HFFc6 (cell line): Measurements from ENCODE around the gene NIPAL3. TPM values are rescaled to one million over a fixed set of nuclear protein-coding genes. Genes with fewer than 3 reads are reported as not detected.

Experiments used
- DNase-seq: peaks from one replicate; pipeline ENCODE4 v3.0.0-alpha.2; 2018
- H3K27ac Mint-ChIP-seq: 2 replicates; pipeline ENCODE4 v1.8.0; 2020; ENCODE audit warnings: mild to moderate bottlenecking, mixed read lengths
- H3K27me3 Mint-ChIP-seq: 2 replicates; pipeline ENCODE4 v1.8.0; 2021; ENCODE audit warnings: mild to moderate bottlenecking, moderate library complexity, mixed read lengths; ENCODE audit not compliant: insufficient read depth
- H3K36me3 Mint-ChIP-seq: 2 replicates; pipeline ENCODE4 v1.8.0; 2021; ENCODE audit warnings: low read depth, mixed read lengths
- H3K4me1 Mint-ChIP-seq: 2 replicates; pipeline ENCODE4 v1.8.0; 2020; ENCODE audit warnings: low read depth, mixed read lengths
- H3K4me3 Mint-ChIP-seq: 2 replicates; pipeline ENCODE4 v1.8.0; 2020; ENCODE audit warnings: mild to moderate bottlenecking, moderate library complexity, mixed read lengths
- H3K9me3 Mint-ChIP-seq: 2 replicates; pipeline ENCODE4 v1.8.0; 2020; ENCODE audit warnings: mild to moderate bottlenecking, mixed read lengths
- CTCF ChIP-seq: fragments of 200-600 bp; sonication (generic); IDR thresholded peaks from 2 replicates; pipeline ENCODE4 v1.5.0; 2021; ENCODE audit warnings: antibody characterized with exemption, mild to moderate bottlenecking
- total RNA-seq, 6 experiments: library from RNA; stranded (reverse); fragmentation: NEBNext Ultra II Directional; extraction: Animal tissue kit (Norgen Biotek cat#: 25700); gene quantifications; 2 replicates in 1 of 6; 3 replicates in 5 of 6; pipeline ENCODE4 v1.2.3, GENCODE V29; 2021

Gene NIPAL3
- total RNA-seq, 6 experiments from 2014 or later, result 97.8 to 164 (median 107) TPM

- Mint-ChIP-seq H3K9me3 (no peaks in the 10 kb centered on the region), H3K4me3 (no peak overlapping the region), H3K36me3 (peaks cover 25% of the 10 kb centered on the region), H3K27me3 (no peaks in the 10 kb centered on the region), H3K27ac (no peak overlapping the region), H3K4me1 (peaks cover 22% of the 10 kb centered on the region)
- no peak for TF ChIP-seq CTCF
- DNase-seq, result no peak
Observed at GRCh38 chr1:24437631-24438396, 22.2 kb downstream of the NIPAL3 start.

GRCh38 chr1:24438423-24438901 is 22.9 kb downstream of the NIPAL3 start:
- peaks cover 28% of the 10 kb centered on the region for H3K4me1 Mint-ChIP-seq

GRCh38 chr1:24440436-24440835 is 24.8 kb downstream of the NIPAL3 start:
- peaks cover 19% of the 10 kb centered on the region for H3K36me3 Mint-ChIP-seq
- H3K9me3 Mint-ChIP-seq, result no peaks in the 10 kb centered on the region
- H3K4me3 Mint-ChIP-seq, result no peak overlapping the region
- H3K4me1 Mint-ChIP-seq, result peaks cover 30% of the 10 kb centered on the region
- H3K27ac Mint-ChIP-seq, result no peak overlapping the region
- no peak for DNase-seq
- no peak for TF ChIP-seq CTCF
- H3K27me3 Mint-ChIP-seq, result no peaks in the 10 kb centered on the region

More at GRCh38 chr1:24438423-24438901, 22.9 kb downstream of the NIPAL3 start:
- Mint-ChIP-seq H3K9me3 (no peaks in the 10 kb centered on the region), H3K27me3 (no peaks in the 10 kb centered on the region), H3K4me3 (no peak overlapping the region), H3K36me3 (peaks cover 19% of the 10 kb centered on the region), H3K27ac (no peak overlapping the region)
- DNase-seq, result no peak
- no peak for TF ChIP-seq CTCF

- no peak for TF ChIP-seq CTCF
- Mint-ChIP-seq H3K36me3 (peaks cover 25% of the 10 kb centered on the region), H3K27me3 (no peaks in the 10 kb centered on the region), H3K27ac (no peak overlapping the region), H3K4me1 (peaks cover 30% of the 10 kb centered on the region), H3K4me3 (no peak overlapping the region), H3K9me3 (no peaks in the 10 kb centered on the region)
- DNase-seq, result no peak
Observed at GRCh38 chr1:24441480-24441879, 25.9 kb downstream of the NIPAL3 start.

- TF ChIP-seq CTCF, result no peak
- Mint-ChIP-seq H3K4me3 (no peak overlapping the region), H3K27me3 (no peaks in the 10 kb centered on the region), H3K36me3 (peaks cover 28% of the 10 kb centered on the region), H3K4me1 (peaks cover 30% of the 10 kb centered on the region), H3K9me3 (no peaks in the 10 kb centered on the region), H3K27ac (no peak overlapping the region)
- DNase-seq, result no peak
Observed at GRCh38 chr1:24441996-24442668, 26.5 kb downstream of the NIPAL3 start.
